HG03060 (cell line): Measurements from ENCODE around the gene RANBP9.

Source experiments
- ATAC-seq: cut with Tn5 transposase; IDR thresholded peaks from one replicate; pipeline ENCODE4 v1.9.1; 2021; ENCODE audit warnings: low read depth, moderate number of reproducible peaks; ENCODE audit not compliant: unreplicated experiment

RANBP9 gene

GRCh38 chr6:13711324-13711732 is 307 bp downstream of the RANBP9 start:
- peak; percentile 20 for ATAC-seq

GRCh38 chr6:13710552-13711323 is 897 bp downstream of the RANBP9 start:
- ATAC-seq = no peak

- no peak for ATAC-seq
Observed at GRCh38 chr6:13709689-13710551, 1.7 kb downstream of the RANBP9 start.

GRCh38 chr6:13708736-13709135 is 2.9 kb downstream of the RANBP9 start:
- no peak for ATAC-seq

GRCh38 chr6:13703496-13703895 is 8.1 kb downstream of the RANBP9 start:
- ATAC-seq = no peak

GRCh38 chr6:13702809-13703302 is 8.8 kb downstream of the RANBP9 start:
- no peak for ATAC-seq

- ATAC-seq = no peak
Observed at GRCh38 chr6:13700232-13700631, 11.4 kb downstream of the RANBP9 start.

- ATAC-seq = no peak
Observed at GRCh38 chr6:13698715-13699114, 12.9 kb downstream of the RANBP9 start.

- no peak for ATAC-seq
Observed at GRCh38 chr6:13697857-13698256, 13.8 kb downstream of the RANBP9 start.

GRCh38 chr6:13696226-13696625 is 15.4 kb downstream of the RANBP9 start:
- ATAC-seq = no peak

- ATAC-seq = no peak
Observed at GRCh38 chr6:13695252-13695651, 16.4 kb downstream of the RANBP9 start.

GRCh38 chr6:13694562-13694961 is 17.1 kb downstream of the RANBP9 start:
- ATAC-seq = no peak

- no peak for ATAC-seq
Observed at GRCh38 chr6:13689511-13690256, 22.0 kb downstream of the RANBP9 start.

- ATAC-seq = no peak
Observed at GRCh38 chr6:13688692-13689196, 22.9 kb downstream of the RANBP9 start.

- ATAC-seq = no peak
Observed at GRCh38 chr6:13687917-13688351, 23.7 kb downstream of the RANBP9 start.

- no peak for ATAC-seq
Observed at GRCh38 chr6:13684855-13685254, 26.8 kb downstream of the RANBP9 start.

GRCh38 chr6:13683038-13683437 is 28.6 kb downstream of the RANBP9 start:
- ATAC-seq = no peak

- no peak for ATAC-seq
Observed at GRCh38 chr6:13682346-13682745, 29.3 kb downstream of the RANBP9 start.

GRCh38 chr6:13681305-13682061 is 30.2 kb downstream of the RANBP9 start:
- ATAC-seq = no peak

GRCh38 chr6:13680448-13680968 is 31.1 kb downstream of the RANBP9 start:
- ATAC-seq = no peak
